H9 (cell line): ENCODE data around the gene HPS3. TPM values are rescaled to one million over a fixed set of nuclear protein-coding genes. Genes with fewer than 3 reads are reported as not detected.

Experiments
- DNase-seq: peaks from one replicate; pipeline ENCODE4 v3.0.0-alpha.2; 2017
- H2AFZ ChIP-seq: one replicate; pipeline ENCODE4 v1.6.1; 2013; ENCODE audit warnings: mild to moderate bottlenecking, low read length, control low read depth, moderate library complexity
- H2AK5ac ChIP-seq: 2 replicates; pipeline ENCODE4 v1.6.1; 2013; ENCODE audit warnings: low read length, control low read depth, mixed read lengths; ENCODE audit not compliant: insufficient read length
- H2BK120ac ChIP-seq: one replicate; pipeline ENCODE4 v1.6.1; 2013; ENCODE audit warnings: low read depth, mild to moderate bottlenecking, low read length, control low read depth, inconsistent platforms; ENCODE audit not compliant: poor library complexity, severe bottlenecking
- H2BK12ac ChIP-seq: 2 replicates; pipeline ENCODE4 v1.6.1; 2013; ENCODE audit warnings: low read length, control low read depth, mixed read lengths, low read depth; ENCODE audit not compliant: insufficient read length
- H2BK15ac ChIP-seq: 2 replicates; pipeline ENCODE4 v1.6.1; 2013; ENCODE audit warnings: low read depth, low read length, control low read depth
- H2BK20ac ChIP-seq: one replicate; pipeline ENCODE4 v1.6.1; 2013; ENCODE audit warnings: low read depth, mild to moderate bottlenecking, low read length, control low read depth, inconsistent platforms; ENCODE audit not compliant: poor library complexity, severe bottlenecking
- H2BK5ac ChIP-seq: 2 replicates; pipeline ENCODE4 v1.6.1; 2013; ENCODE audit warnings: low read length, control low read depth, mixed read lengths; ENCODE audit not compliant: insufficient read length
- H3K14ac ChIP-seq: 2 replicates; pipeline ENCODE4 v1.6.1; 2013; ENCODE audit warnings: low read length, control low read depth; ENCODE audit not compliant: insufficient read depth
- H3K18ac ChIP-seq: 2 replicates; pipeline ENCODE4 v1.6.1; 2013; ENCODE audit warnings: low read depth, mild to moderate bottlenecking, mixed read lengths, low read length, control low read depth; ENCODE audit not compliant: insufficient read length
- H3K23ac ChIP-seq: 2 replicates; pipeline ENCODE4 v1.6.1; 2013; ENCODE audit warnings: low read length, control low read depth, mixed read lengths, low read depth; ENCODE audit not compliant: insufficient read length
- H3K23me2 ChIP-seq: 2 replicates; pipeline ENCODE4 v1.6.1; 2013; ENCODE audit warnings: low read depth, mild to moderate bottlenecking, mixed read lengths, low read length, control low read depth; ENCODE audit not compliant: insufficient read length, poor library complexity, severe bottlenecking
- H3K27ac ChIP-seq: 2 replicates; pipeline ENCODE4 v1.5.1; 2013; ENCODE audit warnings: low read length, control low read depth, mixed read lengths, low read depth; ENCODE audit not compliant: insufficient read length
- H3K27me3 ChIP-seq: 2 replicates; pipeline ENCODE4 v1.6.1; 2013; ENCODE audit warnings: low read length, control low read depth, inconsistent platforms; ENCODE audit not compliant: insufficient read depth
- H3K4ac ChIP-seq: 2 replicates; pipeline ENCODE4 v1.6.1; 2013; ENCODE audit warnings: low read depth, mild to moderate bottlenecking, control low read depth, inconsistent platforms, low read length, moderate library complexity
- H3K4me1 ChIP-seq: 2 replicates; pipeline ENCODE4 v1.6.1; 2013; ENCODE audit warnings: low read length, control low read depth, inconsistent platforms; ENCODE audit not compliant: insufficient read depth
- H3K4me2 ChIP-seq: 2 replicates; pipeline ENCODE4 v1.6.1; 2013; ENCODE audit warnings: low read length, control low read depth, mixed read lengths; ENCODE audit not compliant: insufficient read length, insufficient read depth
- H3K56ac ChIP-seq: 2 replicates; pipeline ENCODE4 v1.6.1; 2013; ENCODE audit warnings: low read depth, mild to moderate bottlenecking, mixed read lengths, low read length, control low read depth; ENCODE audit not compliant: insufficient read length
- H3K79me1 ChIP-seq: 2 replicates; pipeline ENCODE4 v1.6.1; 2013; ENCODE audit warnings: low read depth, mild to moderate bottlenecking, moderate library complexity, low read length, control low read depth, inconsistent platforms; ENCODE audit not compliant: insufficient read depth, poor library complexity, severe bottlenecking
- H3K79me2 ChIP-seq: 2 replicates; pipeline ENCODE4 v1.6.1; 2013; ENCODE audit warnings: low read length, control low read depth, inconsistent platforms; ENCODE audit not compliant: insufficient read depth
- H3K9ac ChIP-seq: 2 replicates; pipeline ENCODE4 v1.6.1; 2013; ENCODE audit warnings: low read length, control low read depth, mixed read lengths; ENCODE audit not compliant: insufficient read length; ENCODE audit errors: extremely low read depth
- H3K9me3 ChIP-seq: one replicate; pipeline ENCODE4 v1.6.1; 2013; ENCODE audit warnings: low read depth, low read length, inconsistent platforms; ENCODE audit not compliant: control insufficient read depth
- H3T11ph ChIP-seq: one replicate; pipeline ENCODE4 v1.6.1; 2013; ENCODE audit warnings: mild to moderate bottlenecking, low read length, control low read depth, inconsistent platforms
- H4K20me1 ChIP-seq: one replicate; pipeline ENCODE4 v1.6.1; 2013; ENCODE audit not compliant: control insufficient read depth, insufficient read length, insufficient read depth
- H4K5ac ChIP-seq: 2 replicates; pipeline ENCODE4 v1.6.1; 2013; ENCODE audit warnings: low read depth, mild to moderate bottlenecking, mixed read lengths, low read length, control low read depth; ENCODE audit not compliant: insufficient read length
- H4K8ac ChIP-seq: replicated peaks from 2 replicates; pipeline ENCODE4 v1.6.1; 2013; ENCODE audit warnings: low read length, control low read depth, mixed read lengths, low read depth; ENCODE audit not compliant: insufficient read length
- H4K91ac ChIP-seq: 2 replicates; pipeline ENCODE4 v1.6.1; 2013; ENCODE audit warnings: low read depth, mild to moderate bottlenecking, moderate library complexity, mixed read lengths, low read length, control low read depth; ENCODE audit not compliant: insufficient read length
- H3K27ac Mint-ChIP-seq, 3 experiments: 2 replicates in 2 of 3; 3 replicates in 1 of 3; pipeline ENCODE4 v1.8.0; 2020 to 2021; ENCODE audit warnings: mixed read lengths in 3 of 3, mild to moderate bottlenecking in 1 of 3, moderate library complexity in 1 of 3
- H3K27me3 Mint-ChIP-seq: 2 replicates; pipeline ENCODE4 v1.8.0; 2021; ENCODE audit warnings: low read depth, mild to moderate bottlenecking, moderate library complexity, mixed read lengths
- H3K36me3 Mint-ChIP-seq, 3 experiments: 2 replicates in 2 of 3; 3 replicates in 1 of 3; pipeline ENCODE4 v1.8.0; 2020 to 2021; ENCODE audit warnings: low read depth in 3 of 3, mixed read lengths in 3 of 3; ENCODE audit not compliant: insufficient read depth in 1 of 3
- H3K4me1 Mint-ChIP-seq, 2 experiments: 2 replicates each; pipeline ENCODE4 v1.8.0; 2020; ENCODE audit warnings: mixed read lengths in 2 of 2
- H3K4me3 Mint-ChIP-seq, 2 experiments: 2 replicates in 1 of 2; 3 replicates in 1 of 2; pipeline ENCODE4 v1.8.0; 2020 to 2021; ENCODE audit warnings: mild to moderate bottlenecking in 2 of 2, mixed read lengths in 2 of 2, moderate library complexity in 1 of 2
- H3K9me3 Mint-ChIP-seq, 2 experiments: 2 replicates in 1 of 2; 3 replicates in 1 of 2; pipeline ENCODE4 v1.8.0; 2020; ENCODE audit warnings: mild to moderate bottlenecking in 2 of 2, mixed read lengths in 2 of 2, moderate library complexity in 1 of 2
- CTCF ChIP-seq: fragments of 200-600 bp; sonication (generic); conservative IDR thresholded peaks from 3 replicates; pipeline ENCODE4 v1.8.0; 2021; ENCODE audit warnings: antibody characterized with exemption, mild to moderate bottlenecking
- WGBS: extraction: QIAGEN DNeasy Blood & Tissue Kit; methylation state at CpG from one replicate; pipeline ENCODE4 v1.1.7; 2013; ENCODE audit warnings: missing lambda C conversion rate, low lambda C conversion rate, mixed read lengths; ENCODE audit not compliant: insufficient read length; ENCODE audit errors: extremely low coverage; 5-methylcytosine and 5-hydroxymethylcytosine counted together
- total RNA-seq: library from RNA; stranded (reverse); gene quantifications from 2 replicates; pipeline ENCODE4 v1.2.1, GENCODE V29; 2021

Gene HPS3
- total RNA-seq, 1 experiment from 2014 or later, result 46.5 TPM

GRCh38 chr3:149118724-149119123 lies 10.7 kb upstream of the HPS3 start:
- no peak overlapping the region for H3K14ac ChIP-seq
- WGBS, result no CpG with 5 or more reads among the region's 9 CpGs
- no peak overlapping the region for H2AFZ ChIP-seq
- no peak for TF ChIP-seq CTCF
- H2BK20ac ChIP-seq, result no peak overlapping the region
- no peaks in the 10 kb centered on the region for H4K20me1 ChIP-seq
- H2BK5ac ChIP-seq, result no peak overlapping the region
- no peak overlapping the region for H4K5ac ChIP-seq
- no peaks in the 10 kb centered on the region for H3K79me2 ChIP-seq
- no peaks in the 10 kb centered on the region for H3K9me3 ChIP-seq
- no peak overlapping the region for H3K27ac ChIP-seq
- no peak overlapping the region for H3K27ac Mint-ChIP-seq
- H3K56ac ChIP-seq, result no peak overlapping the region
- H2AK5ac ChIP-seq, result no peak overlapping the region
- H3K4ac ChIP-seq, result no peak overlapping the region
- H3K27me3 Mint-ChIP-seq, result no peaks in the 10 kb centered on the region; the same call in 1 of the 2 replicates
- H3K4me2 ChIP-seq, result no peak overlapping the region
- H3K23me2 ChIP-seq, result no peaks in the 10 kb centered on the region
- no peak overlapping the region for H2BK120ac ChIP-seq
- peaks cover 0 to 5% (median 0%) of the 10 kb centered on the region in 3 experiments; a peak in 1 of 7 replicates for H3K36me3 Mint-ChIP-seq
- H3K4me3 Mint-ChIP-seq, result no peak overlapping the region
- H2BK12ac ChIP-seq, result no peak overlapping the region
- no peaks in the 10 kb centered on the region; the same call in 1 of the 2 replicates for H3K4me1 ChIP-seq
- peaks cover 5% of the 10 kb centered on the region in 2 experiments for H3K9me3 Mint-ChIP-seq
- no peak overlapping the region for H4K8ac ChIP-seq
- no peak for DNase-seq
- no peak overlapping the region for H3T11ph ChIP-seq
- H4K91ac ChIP-seq, result no peak overlapping the region
- H3K27me3 ChIP-seq, result no peaks in the 10 kb centered on the region
- no peak overlapping the region for H3K9ac ChIP-seq
- peaks cover 18 to 20% of the 10 kb centered on the region in 2 experiments for H3K4me1 Mint-ChIP-seq
- H3K18ac ChIP-seq, result no peak overlapping the region
- no peak overlapping the region for H2BK15ac ChIP-seq
- no peak overlapping the region for H3K23ac ChIP-seq
- no peaks in the 10 kb centered on the region for H3K79me1 ChIP-seq
